GM19351 (cell line): ENCODE data around the gene CHRD.
"Not testable (repeated sequence)": the region's sequence is repeated elsewhere in the genome, so short reads cannot be mapped to it uniquely, and the experiment has no call there.

Experiments used
- ATAC-seq: cut with Tn5 transposase; IDR thresholded peaks from one replicate; pipeline ENCODE4 v1.9.1; 2021; ENCODE audit warnings: mild to moderate bottlenecking, moderate library complexity; ENCODE audit not compliant: unreplicated experiment

The CHRD gene

GRCh38 chr3:184409946-184410500, 30.2 kb downstream of the CHRD start:
- no peak for ATAC-seq

- ATAC-seq, result no peak
Observed at GRCh38 chr3:184414418-184415202, 34.8 kb downstream of the CHRD start.

GRCh38 chr3:184415203-184415490, 35.3 kb downstream of the CHRD start:
- no peak for ATAC-seq

GRCh38 chr3:184417619-184418327, 37.9 kb downstream of the CHRD start:
- peak; percentile 81 for ATAC-seq

- ATAC-seq, result no peak
Observed at GRCh38 chr3:184419171-184419570, 39.3 kb downstream of the CHRD start.

- no peak for ATAC-seq
Observed at GRCh38 chr3:184423561-184423960, 43.7 kb downstream of the CHRD start.

- ATAC-seq, result no peak
Observed at GRCh38 chr3:184426691-184427141, 46.9 kb downstream of the CHRD start.

GRCh38 chr3:184428561-184429175, 48.8 kb downstream of the CHRD start:
- no peak for ATAC-seq

GRCh38 chr3:184429786-184430185, 49.9 kb downstream of the CHRD start:
- no peak for ATAC-seq

GRCh38 chr3:184430940-184431339, 51.1 kb downstream of the CHRD start:
- ATAC-seq, result no peak

GRCh38 chr3:184433178-184433577, 53.3 kb downstream of the CHRD start:
- not testable (repeated sequence) for ATAC-seq

GRCh38 chr3:184439096-184439495, 59.2 kb downstream of the CHRD start:
- no peak for ATAC-seq
